ENCODE results near the gene KREMEN1. TPM values are rescaled to one million over a fixed set of nuclear protein-coding genes. Genes with fewer than 3 reads are reported as not detected.

Gene KREMEN1
- total RNA-seq, 2 experiments from 2014 or later, result not detected

- ATAC-seq (ENCODE audit: poor library complexity) (no peak), DNase-seq (no peak)
- Mint-ChIP-seq H3K4me1 (ENCODE audit: low read depth) (no peaks in the 10 kb centered on the region), H3K9me3 (no peaks in the 10 kb centered on the region), H3K27ac (no peak overlapping the region), H3K36me3 (ENCODE audit: low read depth) (no peaks in the 10 kb centered on the region), H3K4me3 (no peak overlapping the region), H3K27me3 (no peaks in the 10 kb centered on the region)
- ChIA-PET CTCF (no interaction called here), POLR2A (no interaction called here)
- Histone ChIP-seq H3K4me3 (ENCODE audit: low read length) (no peak overlapping the region), H3K36me3 (ENCODE audit: insufficient read depth, low read length) (no peaks in the 10 kb centered on the region), H3K27me3 (ENCODE audit: control insufficient read depth in 1 of 2, insufficient read depth in 2 of 2, low read length in 2 of 2) (no peaks in the 10 kb centered on the region), H3K27ac (ENCODE audit: low read depth in 1 of 2, low read length in 2 of 2) (no peak overlapping the region), H3K4me1 (ENCODE audit: insufficient read depth, low read length) (no peaks in the 10 kb centered on the region), H3K9me3 (ENCODE audit: control insufficient read depth in 1 of 2, insufficient read depth in 1 of 2, low read length in 2 of 2) (no peaks in the 10 kb centered on the region)
- TF ChIP-seq CTCF (IDR thresholded peaks at IDR 0.05), result no peak
- intact Hi-C loops (cut with DNase I, micrococcal nuclease), result no loop called here
These were observed 69.3 kb downstream of the KREMEN1 start for GRCh38 chr22:29142116-29142515.

- POLR2A ChIA-PET, result no interaction called here
These were observed 71.3 kb downstream of the KREMEN1 start for GRCh38 chr22:29143941-29144785.

GRCh38 chr22:29144786-29145160 lies 71.9 kb downstream of the KREMEN1 start:
- no peak for TF ChIP-seq CTCF (IDR thresholded peaks at IDR 0.05)
- ChIA-PET POLR2A (no interaction called here), CTCF (no interaction called here)
- Histone ChIP-seq H3K9me3 (ENCODE audit: control insufficient read depth in 1 of 2, insufficient read depth in 1 of 2, low read length in 2 of 2) (no peaks in the 10 kb centered on the region), H3K27me3 (ENCODE audit: control insufficient read depth in 1 of 2, insufficient read depth in 2 of 2, low read length in 2 of 2) (no peaks in the 10 kb centered on the region), H3K36me3 (ENCODE audit: insufficient read depth, low read length) (no peaks in the 10 kb centered on the region), H3K4me3 (ENCODE audit: low read length) (no peak overlapping the region), H3K27ac (ENCODE audit: low read depth in 1 of 2, low read length in 2 of 2) (no peak overlapping the region), H3K4me1 (ENCODE audit: insufficient read depth, low read length) (no peaks in the 10 kb centered on the region)
- Mint-ChIP-seq H3K27me3 (no peaks in the 10 kb centered on the region), H3K4me1 (ENCODE audit: low read depth) (no peaks in the 10 kb centered on the region), H3K9me3 (no peaks in the 10 kb centered on the region), H3K27ac (no peak overlapping the region), H3K36me3 (ENCODE audit: low read depth) (no peaks in the 10 kb centered on the region), H3K4me3 (no peak overlapping the region)
- ATAC-seq (ENCODE audit: poor library complexity) (no peak), DNase-seq (no peak)
- intact Hi-C loops (cut with DNase I, micrococcal nuclease), result no loop called here

More at GRCh38 chr22:29143941-29144785, 71.3 kb downstream of the KREMEN1 start:
- Mint-ChIP-seq H3K4me1 (ENCODE audit: low read depth) (no peaks in the 10 kb centered on the region), H3K27ac (no peak overlapping the region), H3K4me3 (no peak overlapping the region), H3K9me3 (no peaks in the 10 kb centered on the region), H3K36me3 (ENCODE audit: low read depth) (no peaks in the 10 kb centered on the region), H3K27me3 (no peaks in the 10 kb centered on the region)
- Histone ChIP-seq H3K36me3 (ENCODE audit: insufficient read depth, low read length) (no peaks in the 10 kb centered on the region), H3K4me1 (ENCODE audit: insufficient read depth, low read length) (no peaks in the 10 kb centered on the region), H3K27ac (ENCODE audit: low read depth in 1 of 2, low read length in 2 of 2) (no peak overlapping the region), H3K9me3 (ENCODE audit: control insufficient read depth in 1 of 2, insufficient read depth in 1 of 2, low read length in 2 of 2) (no peaks in the 10 kb centered on the region), H3K27me3 (ENCODE audit: control insufficient read depth in 1 of 2, insufficient read depth in 2 of 2, low read length in 2 of 2) (no peaks in the 10 kb centered on the region), H3K4me3 (ENCODE audit: low read length) (no peak overlapping the region)
- no peak for DNase-seq
- no peak for TF ChIP-seq CTCF (IDR thresholded peaks at IDR 0.05)
- CTCF ChIA-PET, result no interaction called here
- no peak for ATAC-seq (ENCODE audit: poor library complexity)
- intact Hi-C loops (cut with DNase I, micrococcal nuclease), result no loop called here

All from CD4-positive, alpha-beta T cell (primary cell).